Ishikawa (cell line): ENCODE data around the gene PPP2R5E.

Experiments used
- CEBPB ChIP-seq: IDR thresholded peaks from 2 replicates; pipeline ENCODE4 v1.6.1; 2012
- CREB1 ChIP-seq: IDR thresholded peaks from 2 replicates; pipeline ENCODE4 v1.6.1; 2012; ENCODE audit warnings: low read depth
- EGR1 ChIP-seq: IDR thresholded peaks from 2 replicates; pipeline ENCODE4 v1.6.1; 2012
- EP300 ChIP-seq: IDR thresholded peaks from 2 replicates; pipeline ENCODE4 v1.6.1; 2012; ENCODE audit warnings: borderline replicate concordance
- FOXM1 ChIP-seq: IDR thresholded peaks from 2 replicates; pipeline ENCODE4 v1.6.1; 2012; ENCODE audit warnings: low read depth, borderline replicate concordance
- NFIC ChIP-seq: IDR thresholded peaks from 2 replicates; pipeline ENCODE4 v1.6.1; 2012
- RAD21 ChIP-seq: IDR thresholded peaks from 2 replicates; pipeline ENCODE4 v1.6.1; 2012; ENCODE audit warnings: low read depth
- TAF1 ChIP-seq: IDR thresholded peaks from 2 replicates; pipeline ENCODE4 v1.6.1; 2012; ENCODE audit warnings: low read depth, mild to moderate bottlenecking
- TCF12 ChIP-seq: IDR thresholded peaks from 2 replicates; pipeline ENCODE4 v1.6.1; 2012; ENCODE audit warnings: low read depth
- TEAD4 ChIP-seq: IDR thresholded peaks from 2 replicates; pipeline ENCODE4 v1.6.1; 2012
- YY1 ChIP-seq: IDR thresholded peaks from 2 replicates; pipeline ENCODE4 v1.6.1; 2012; ENCODE audit warnings: low read depth
- ZBTB7A ChIP-seq: IDR thresholded peaks from 2 replicates; pipeline ENCODE4 v1.6.1; 2012; ENCODE audit warnings: low read depth
- TF ChIP-seq, protein P1 (sequence below): IDR thresholded peaks from 2 replicates; pipeline ENCODE4 v1.6.1; 2012
- TF ChIP-seq, protein P2 (sequence below): IDR thresholded peaks from 2 replicates; pipeline ENCODE4 v1.6.1; 2012; ENCODE audit warnings: low read depth, mild to moderate bottlenecking
- TF ChIP-seq, protein P3 (sequence below): IDR thresholded peaks from 2 replicates; pipeline ENCODE4 v1.6.1; 2012

PPP2R5E gene

DNA sequence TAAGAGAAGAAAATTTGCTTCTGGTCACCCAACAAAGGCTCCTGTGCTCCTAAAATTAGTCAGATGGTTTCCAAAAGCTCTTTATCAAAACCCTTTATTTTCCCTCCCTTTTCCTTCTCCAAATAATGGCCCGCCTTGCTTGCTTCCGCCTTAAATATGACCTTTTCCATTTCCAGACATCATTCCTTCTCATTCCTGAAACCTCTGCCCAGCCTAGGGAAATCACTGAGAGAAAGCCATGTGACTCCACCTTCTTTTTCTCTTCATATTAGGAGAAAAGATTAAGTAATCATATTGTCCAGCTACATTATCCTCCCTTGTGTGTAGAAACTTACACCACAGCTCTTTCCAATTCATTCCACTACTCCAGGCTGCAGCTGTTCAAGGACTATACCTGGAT, 148.7 kb downstream of the PPP2R5E start:
- TF ChIP-seq EP300 (no peak), TCF12 (no peak), TEAD4 (no peak), TAF1 (no peak), CREB1 (no peak), CEBPB (no peak), NFIC (no peak), EGR1 (no peak), RAD21 (no peak), FOXM1 (no peak), YY1 (no peak)
- TF ChIP-seq, protein P1, sequence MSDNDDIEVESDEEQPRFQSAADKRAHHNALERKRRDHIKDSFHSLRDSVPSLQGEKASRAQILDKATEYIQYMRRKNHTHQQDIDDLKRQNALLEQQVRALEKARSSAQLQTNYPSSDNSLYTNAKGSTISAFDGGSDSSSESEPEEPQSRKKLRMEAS: no peak
- TF ChIP-seq, protein P2, sequence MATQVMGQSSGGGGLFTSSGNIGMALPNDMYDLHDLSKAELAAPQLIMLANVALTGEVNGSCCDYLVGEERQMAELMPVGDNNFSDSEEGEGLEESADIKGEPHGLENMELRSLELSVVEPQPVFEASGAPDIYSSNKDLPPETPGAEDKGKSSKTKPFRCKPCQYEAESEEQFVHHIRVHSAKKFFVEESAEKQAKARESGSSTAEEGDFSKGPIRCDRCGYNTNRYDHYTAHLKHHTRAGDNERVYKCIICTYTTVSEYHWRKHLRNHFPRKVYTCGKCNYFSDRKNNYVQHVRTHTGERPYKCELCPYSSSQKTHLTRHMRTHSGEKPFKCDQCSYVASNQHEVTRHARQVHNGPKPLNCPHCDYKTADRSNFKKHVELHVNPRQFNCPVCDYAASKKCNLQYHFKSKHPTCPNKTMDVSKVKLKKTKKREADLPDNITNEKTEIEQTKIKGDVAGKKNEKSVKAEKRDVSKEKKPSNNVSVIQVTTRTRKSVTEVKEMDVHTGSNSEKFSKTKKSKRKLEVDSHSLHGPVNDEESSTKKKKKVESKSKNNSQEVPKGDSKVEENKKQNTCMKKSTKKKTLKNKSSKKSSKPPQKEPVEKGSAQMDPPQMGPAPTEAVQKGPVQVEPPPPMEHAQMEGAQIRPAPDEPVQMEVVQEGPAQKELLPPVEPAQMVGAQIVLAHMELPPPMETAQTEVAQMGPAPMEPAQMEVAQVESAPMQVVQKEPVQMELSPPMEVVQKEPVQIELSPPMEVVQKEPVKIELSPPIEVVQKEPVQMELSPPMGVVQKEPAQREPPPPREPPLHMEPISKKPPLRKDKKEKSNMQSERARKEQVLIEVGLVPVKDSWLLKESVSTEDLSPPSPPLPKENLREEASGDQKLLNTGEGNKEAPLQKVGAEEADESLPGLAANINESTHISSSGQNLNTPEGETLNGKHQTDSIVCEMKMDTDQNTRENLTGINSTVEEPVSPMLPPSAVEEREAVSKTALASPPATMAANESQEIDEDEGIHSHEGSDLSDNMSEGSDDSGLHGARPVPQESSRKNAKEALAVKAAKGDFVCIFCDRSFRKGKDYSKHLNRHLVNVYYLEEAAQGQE: no peak
- TF ChIP-seq, protein P3, sequence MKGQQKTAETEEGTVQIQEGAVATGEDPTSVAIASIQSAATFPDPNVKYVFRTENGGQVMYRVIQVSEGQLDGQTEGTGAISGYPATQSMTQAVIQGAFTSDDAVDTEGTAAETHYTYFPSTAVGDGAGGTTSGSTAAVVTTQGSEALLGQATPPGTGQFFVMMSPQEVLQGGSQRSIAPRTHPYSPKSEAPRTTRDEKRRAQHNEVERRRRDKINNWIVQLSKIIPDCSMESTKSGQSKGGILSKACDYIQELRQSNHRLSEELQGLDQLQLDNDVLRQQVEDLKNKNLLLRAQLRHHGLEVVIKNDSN: no peak

DNA sequence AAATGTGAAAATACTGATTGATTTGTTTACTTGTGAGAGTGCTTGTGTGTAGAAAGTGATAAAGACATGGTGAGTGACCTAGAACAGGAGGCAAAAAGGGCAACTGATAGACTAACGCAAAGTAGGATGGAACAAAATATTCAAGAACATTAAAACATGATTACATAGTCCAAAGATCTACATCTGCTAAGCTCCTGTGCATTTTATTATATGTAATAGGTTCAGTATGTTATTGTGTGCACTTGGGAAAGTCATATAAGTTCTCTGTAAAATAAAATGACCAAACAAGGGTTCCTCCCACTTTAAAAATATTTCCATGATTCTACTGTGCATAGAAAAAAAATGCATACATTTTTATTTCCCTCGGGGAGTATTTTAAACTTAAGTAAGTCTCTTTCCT, 150.2 kb downstream of the PPP2R5E start:
- TF ChIP-seq, protein P2: no peak
- TF ChIP-seq ZBTB7A (no peak), TEAD4 (no peak), EP300 (no peak), CEBPB (no peak), YY1 (no peak), NFIC (no peak), FOXM1 (no peak), RAD21 (no peak), TAF1 (no peak), CREB1 (no peak), TCF12 (no peak), EGR1 (no peak)
- TF ChIP-seq, protein P1: no peak
- TF ChIP-seq, protein P3: no peak

DNA sequence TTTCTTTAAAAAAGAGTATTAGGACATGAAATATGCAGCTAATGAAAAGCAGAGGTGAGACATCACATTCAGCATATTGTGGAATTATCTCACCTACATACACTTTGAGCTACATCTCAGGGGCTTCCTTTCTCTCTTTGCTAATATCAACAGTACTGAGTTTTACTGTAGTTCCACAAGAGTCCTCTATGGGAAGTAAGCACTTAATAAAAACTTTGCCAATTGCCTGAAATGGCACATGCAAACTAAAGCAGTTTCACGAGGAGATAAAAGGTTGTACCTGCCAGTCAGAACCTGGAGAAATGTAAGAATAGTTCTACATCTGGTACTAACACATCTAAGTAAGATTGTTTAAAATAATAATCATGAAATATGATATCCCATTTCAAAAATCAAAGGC, 150.9 kb downstream of the PPP2R5E start:
- TF ChIP-seq CREB1: no peak
- no peak for TF ChIP-seq TAF1
- TF ChIP-seq FOXM1: no peak
- TF ChIP-seq, protein P2: no peak
- TF ChIP-seq EGR1: no peak
- TF ChIP-seq TEAD4: no peak
- no peak for TF ChIP-seq TCF12

DNA sequence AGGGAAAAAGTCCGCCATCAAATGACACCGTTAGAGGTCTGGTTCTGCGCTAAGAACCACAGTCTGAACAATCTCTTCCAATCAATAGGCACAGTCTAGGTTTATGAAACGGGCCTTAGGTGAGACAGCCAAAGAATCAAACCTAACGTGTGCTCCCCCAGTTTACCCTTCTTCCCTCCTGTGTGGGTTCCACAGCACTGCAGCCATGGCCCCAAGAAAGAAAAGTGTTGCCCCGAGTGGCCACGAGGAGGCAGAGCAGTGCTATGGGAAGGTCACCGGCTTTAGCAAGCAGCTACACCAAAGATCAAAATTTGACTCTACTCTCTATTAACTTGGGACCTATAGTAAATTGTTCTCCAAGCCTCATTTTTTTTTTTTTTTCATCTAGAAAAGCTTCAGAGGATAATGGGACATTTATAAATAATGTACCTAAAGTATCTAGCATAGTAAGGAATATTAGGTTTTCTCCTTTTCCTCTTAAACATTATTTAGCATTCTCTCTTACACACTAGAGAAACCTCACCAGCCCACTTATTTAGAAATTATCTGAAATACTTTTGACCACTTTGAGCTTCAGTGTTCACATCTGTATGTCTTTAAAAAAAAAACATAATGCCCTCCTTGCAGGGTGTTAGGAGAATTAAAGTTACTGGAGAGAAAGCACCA, 154.3 kb downstream of the PPP2R5E start:
- TF ChIP-seq FOXM1 (no peak), RAD21 (peak; percentile 86), TEAD4 (no peak), ZBTB7A (no peak), EP300 (no peak), TAF1 (no peak), CEBPB (no peak), YY1 (no peak)
- TF ChIP-seq, protein P1: no peak

DNA sequence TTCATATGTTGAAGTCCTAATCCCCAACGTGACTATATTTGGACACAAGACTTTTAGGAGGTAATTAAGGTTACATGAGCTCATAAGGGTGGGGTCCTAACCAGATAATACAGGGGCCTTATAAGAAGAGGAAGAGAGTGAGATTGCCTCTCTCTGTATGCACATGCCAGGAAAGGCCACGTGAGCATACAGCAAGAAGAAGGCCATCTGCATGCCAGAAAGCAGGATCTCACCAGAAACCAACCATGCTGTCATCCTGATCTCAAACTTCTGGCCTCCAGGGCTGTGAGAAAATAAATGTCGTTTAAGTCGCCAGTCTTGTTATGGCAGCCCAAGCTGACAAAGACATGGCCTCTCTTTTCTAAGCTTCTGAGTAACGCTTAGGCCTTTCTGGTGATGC, 155.5 kb downstream of the PPP2R5E start:
- TF ChIP-seq, protein P3: no peak
- no peak for TF ChIP-seq ZBTB7A
- no peak for TF ChIP-seq EP300
- no peak for TF ChIP-seq TCF12
- TF ChIP-seq, protein P2: no peak
- no peak for TF ChIP-seq TEAD4
- no peak for TF ChIP-seq RAD21
